Sigmoid colon (tissue), 4 donors: ENCODE measurements around the gene OR56A4.

Experiments used
- CTCF ChIP-seq, 4 experiments: fragments of 450-650 bp in 3 of 4; fragments of 200-600 bp in 1 of 4; IDR thresholded peaks; one replicate each; pipeline ENCODE4 v1.5.1; 2016 to 2019; ENCODE audit warnings: antibody characterized with exemption in 4 of 4, mild to moderate bottlenecking in 3 of 4, moderate library complexity in 2 of 4
- EP300 ChIP-seq, 4 donors: sonication (generic); formaldehyde crosslinking; IDR thresholded peaks; one replicate each; pipeline ENCODE4 v1.6.1; 2017; ENCODE audit warnings: antibody characterized with exemption in 4 of 4
- POLR2A ChIP-seq, 2 donors: fragments of 450-650 bp; IDR thresholded peaks; one replicate each; pipeline ENCODE4 v1.6.1; 2016; ENCODE audit warnings: antibody characterized with exemption in 2 of 2, mild to moderate bottlenecking in 2 of 2, moderate library complexity in 2 of 2
- POLR2AphosphoS5 ChIP-seq, 4 donors: sonication (generic); formaldehyde crosslinking; IDR thresholded peaks; one replicate each; pipeline ENCODE4 v1.6.1; 2017; ENCODE audit warnings: antibody characterized with exemption in 4 of 4

- TF ChIP-seq EP300 (IDR thresholded peaks at IDR 0.05) (no peak), POLR2AphosphoS5 (IDR thresholded peaks at IDR 0.05) (no peak), CTCF (IDR thresholded peaks at IDR 0.05) (no peak), POLR2A (IDR thresholded peaks at IDR 0.05) (no peak)
These were observed 24.1 kb upstream of the OR56A4 start, which contains the start of gene OR56A1 for GRCh38 chr11:6030708-6031405.
